Endothelial cell of umbilical vein (primary cell): Measurements from ENCODE around the gene ORC6. TPM values are rescaled to one million over a fixed set of nuclear protein-coding genes. Genes with fewer than 3 reads are reported as not detected.

Experiments
- BruUV-seq: library from RNA; stranded (reverse); fragments of 400-500 nt; replicated peaks from 2 replicates; lab custom pipeline; 2021; lab: Mats Ljungman, UMichigan
- CTCF ChIA-PET: fragments of 300-600, 350-600 bp; sonication (Branson Sonifier 250); formaldehyde crosslinking; loops from one replicate; lab custom pipeline; 2021; ENCODE audit warnings: antibody characterized with exemption, inconsistent platforms; lab: Charles Lee
- POLR2A ChIA-PET: fragments of 300-600, 350-600 bp; sonication (Branson Sonifier 250); formaldehyde crosslinking; loops from one replicate; lab custom pipeline; 2021; ENCODE audit warnings: antibody characterized with exemption, inconsistent platforms; lab: Charles Lee
- DNase-seq: peaks from one replicate; pipeline ENCODE4 v3.0.0-alpha.2; 2011; ENCODE audit warnings: low read depth, low spot score
- FAIRE-seq: peaks from 2 replicates; lab custom pipeline; 2011; peaks lifted over from hg19 to GRCh38; lab: Jason Lieb, UNC
- H2AFZ ChIP-seq: 2 replicates; pipeline ENCODE4 v1.6.0; 2012; ENCODE audit warnings: low read depth, low read length, control low read depth, inconsistent platforms
- H3K27ac ChIP-seq: 2 replicates; pipeline ENCODE4 v1.5.1; 2011; ENCODE audit warnings: low read depth, mild to moderate bottlenecking, control low read depth, low read length, moderate library complexity; ENCODE audit not compliant: insufficient read depth
- H3K27me3 ChIP-seq, 2 experiments: 2 replicates each; pipeline versions ENCODE4 v1.6.0 to v1.6.1; 2011; ENCODE audit warnings: low read length in 2 of 2, mixed read lengths in 1 of 2; ENCODE audit not compliant: control insufficient read depth in 2 of 2, insufficient read depth in 2 of 2
- H3K36me3 ChIP-seq, 2 experiments: 2 replicates in 1 of 2; 3 replicates in 1 of 2; pipeline ENCODE4 v1.5.1; 2011; ENCODE audit warnings: low read length in 2 of 2, mild to moderate bottlenecking in 1 of 2, moderate library complexity in 1 of 2; ENCODE audit not compliant: control insufficient read depth in 2 of 2, insufficient read depth in 2 of 2; ENCODE audit errors: extremely low read depth in 1 of 2
- H3K4me1 ChIP-seq: 3 replicates; pipeline ENCODE4 v1.5.1; 2011; ENCODE audit warnings: mild to moderate bottlenecking, low read length; ENCODE audit not compliant: control insufficient read depth, insufficient read depth; ENCODE audit errors: extremely low read depth
- H3K4me2 ChIP-seq: 2 replicates; pipeline ENCODE4 v1.6.1; 2011; ENCODE audit warnings: low read length, control low read depth, mixed read lengths; ENCODE audit not compliant: insufficient read depth
- H3K4me3 ChIP-seq, 3 experiments: fragments of 200-600 bp in 1 of 3; sonication (generic), shearing (Covaris generic) in 1 of 3; replicated peaks in 1 of 3; 2 replicates each; pipeline ENCODE4 v1.5.1; 2011 to 2016; ENCODE audit warnings: control low read depth in 3 of 3, low read length in 3 of 3, mild to moderate bottlenecking in 2 of 3, inconsistent platforms in 1 of 3, low read depth in 1 of 3, moderate library complexity in 1 of 3; ENCODE audit not compliant: insufficient read depth in 1 of 3
- H3K79me2 ChIP-seq: 2 replicates; pipeline ENCODE4 v1.6.0; 2012; ENCODE audit warnings: low read length, inconsistent platforms; ENCODE audit not compliant: control insufficient read depth, insufficient read depth
- H3K9ac ChIP-seq: replicated peaks from 2 replicates; pipeline ENCODE3; 2011; ENCODE audit warnings: low read length, control low read depth; ENCODE audit not compliant: insufficient read depth; ENCODE audit errors: extremely low read depth
- H3K9me1 ChIP-seq: replicated peaks from 3 replicates; pipeline ENCODE4 v1.6.0; 2011; ENCODE audit warnings: mild to moderate bottlenecking, low read length; ENCODE audit not compliant: control insufficient read depth, insufficient read depth; ENCODE audit errors: extremely low read depth
- H3K9me3 ChIP-seq: replicated peaks from 2 replicates; pipeline ENCODE4 v1.5.1; 2012; ENCODE audit warnings: low read length, inconsistent platforms; ENCODE audit not compliant: control insufficient read depth, insufficient read depth
- H4K20me1 ChIP-seq: replicated peaks from 2 replicates; pipeline ENCODE3; 2011; ENCODE audit warnings: mild to moderate bottlenecking, low read length; ENCODE audit not compliant: control insufficient read depth, insufficient read depth; ENCODE audit errors: extremely low read depth
- EZH2 ChIP-seq: IDR thresholded peaks from 2 replicates; pipeline ENCODE4 v1.6.1; 2012; ENCODE audit warnings: borderline replicate concordance, low read depth, mild to moderate bottlenecking, moderate library complexity, low read length, inconsistent platforms; ENCODE audit not compliant: severe bottlenecking
- FOS ChIP-seq: IDR thresholded peaks from 2 replicates; pipeline ENCODE4 v1.6.1; 2011; ENCODE audit warnings: mild to moderate bottlenecking, low read length, moderate library complexity, borderline replicate concordance; ENCODE audit not compliant: insufficient read depth
- GATA2 ChIP-seq: IDR thresholded peaks from 2 replicates; pipeline ENCODE4 v1.7.0; 2011; ENCODE audit warnings: low read depth, mild to moderate bottlenecking, moderate library complexity, mixed read lengths, low read length; ENCODE audit not compliant: insufficient read length, insufficient read depth
- JUN ChIP-seq: IDR thresholded peaks from 2 replicates; pipeline ENCODE4 v1.6.1; 2011; ENCODE audit warnings: borderline replicate concordance, low read depth; ENCODE audit not compliant: insufficient read length, insufficient read depth
- MYC ChIP-seq: IDR thresholded peaks from one replicate; pipeline ENCODE4 v1.6.1; 2011; ENCODE audit warnings: mild to moderate bottlenecking, low read depth, low read length
- POLR2A ChIP-seq: IDR thresholded peaks from 2 replicates; pipeline ENCODE4 v1.6.1; 2012; ENCODE audit warnings: low read depth, mild to moderate bottlenecking, control low read depth, low read length
- POLR2AphosphoS5 ChIP-seq: IDR thresholded peaks from 2 replicates; pipeline ENCODE4 v1.6.1; 2012; ENCODE audit warnings: low read depth, mild to moderate bottlenecking, control low read depth, low read length, moderate library complexity; ENCODE audit not compliant: insufficient read depth
- dilution Hi-C: fragments of 300-500 bp; cut with MboI; formaldehyde crosslinking; loops from one replicate; pipeline ENCODE4 v1.15.0; 2019; ENCODE audit warnings: low sequenced_read_pairs; ENCODE audit not compliant: extremely low pct_ligation_motif_present
- intact Hi-C: fragments of 100-400 bp; cut with micrococcal nuclease; formaldehyde crosslinking; loops from one replicate; pipeline ENCODE4 v1.10.0; 2022
- polyA plus RNA-seq, 4 experiments: library from polyadenylated mRNA; depleted of rRNA in 3 of 4; stranded (reverse) in 3 of 4; unstranded in 1 of 4; fragments of >200 nt; gene quantifications; 2 replicates each; pipeline versions ENCODE4 v1.2.1 to v1.2.3, GENCODE V29; 2011 to 2012; ENCODE audit warnings: missing spikeins in 1 of 4
- total RNA-seq: library from RNA; stranded (reverse); gene quantifications from 2 replicates; pipeline ENCODE4 v1.2.3, GENCODE V29; 2021
- TF ChIP-seq, protein P1 (sequence below): IDR thresholded peaks from 2 replicates; pipeline ENCODE4 v1.6.1; 2011; ENCODE audit not compliant: insufficient read depth, insufficient read length
- TF ChIP-seq, protein P2 (sequence below), 2 donors: IDR thresholded peaks; 1 replicate in 1 of 2; 2 replicates in 1 of 2; pipeline ENCODE4 v1.5.1; 2011; ENCODE audit warnings: low read length in 2 of 2, mild to moderate bottlenecking in 2 of 2, moderate library complexity in 2 of 2, control low read depth in 1 of 2, inconsistent platforms in 1 of 2, low read depth in 1 of 2; ENCODE audit not compliant: insufficient read depth in 1 of 2; ENCODE audit errors: extremely low read depth in 1 of 2

ORC6 gene
- total and polyA plus RNA-seq, 2 donors (not counting 3 experiments of a cell fraction or from before 2014, with no cell fraction given), result 15.9 to 31.1 TPM

DNA sequence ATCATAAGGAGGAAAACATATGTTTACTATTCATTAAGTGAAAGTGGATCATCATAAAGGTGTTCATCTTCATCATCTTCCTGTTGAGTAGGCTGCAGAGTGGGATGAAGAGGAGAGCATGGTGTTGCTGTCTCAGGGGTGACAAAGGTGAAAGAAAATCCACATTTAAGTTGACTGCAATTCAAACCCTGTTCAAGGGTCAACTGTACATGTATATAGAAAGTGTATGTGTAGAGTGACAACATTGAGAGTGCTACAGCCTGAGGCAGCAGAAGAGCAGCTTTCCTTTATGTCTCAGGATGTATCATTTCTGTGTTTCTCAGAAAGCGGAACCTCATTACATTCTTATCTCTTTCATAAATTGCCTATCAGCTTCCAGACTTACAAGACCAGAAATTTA lies 17.2 kb downstream of the ORC6 start:
- Histone ChIP-seq H3K4me3 (no peak overlapping the region), H3K27me3 (peaks cover 0 to 2% of the 10 kb centered on the region in 2 experiments), H3K4me2 (no peak overlapping the region), H2AFZ (no peak overlapping the region), H3K36me3 (no peaks in the 10 kb centered on the region), H3K9me1 (no peaks in the 10 kb centered on the region), H3K27ac (no peak overlapping the region), H3K79me2 (no peaks in the 10 kb centered on the region), H3K9ac (no peak overlapping the region), H3K4me1 (no peaks in the 10 kb centered on the region), H3K9me3 (no peaks in the 10 kb centered on the region), H4K20me1 (no peaks in the 10 kb centered on the region)
- dilution Hi-C loops (no loop called here), intact Hi-C loops (no loop called here)
- TF ChIP-seq GATA2 (no peak), JUN (no peak), EZH2 (no peak), MYC (no peak), POLR2A (no peak), POLR2AphosphoS5 (no peak), FOS (no peak)
- TF ChIP-seq, protein P1, sequence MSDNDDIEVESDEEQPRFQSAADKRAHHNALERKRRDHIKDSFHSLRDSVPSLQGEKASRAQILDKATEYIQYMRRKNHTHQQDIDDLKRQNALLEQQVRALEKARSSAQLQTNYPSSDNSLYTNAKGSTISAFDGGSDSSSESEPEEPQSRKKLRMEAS, result no peak
- TF ChIP-seq, protein P2, sequence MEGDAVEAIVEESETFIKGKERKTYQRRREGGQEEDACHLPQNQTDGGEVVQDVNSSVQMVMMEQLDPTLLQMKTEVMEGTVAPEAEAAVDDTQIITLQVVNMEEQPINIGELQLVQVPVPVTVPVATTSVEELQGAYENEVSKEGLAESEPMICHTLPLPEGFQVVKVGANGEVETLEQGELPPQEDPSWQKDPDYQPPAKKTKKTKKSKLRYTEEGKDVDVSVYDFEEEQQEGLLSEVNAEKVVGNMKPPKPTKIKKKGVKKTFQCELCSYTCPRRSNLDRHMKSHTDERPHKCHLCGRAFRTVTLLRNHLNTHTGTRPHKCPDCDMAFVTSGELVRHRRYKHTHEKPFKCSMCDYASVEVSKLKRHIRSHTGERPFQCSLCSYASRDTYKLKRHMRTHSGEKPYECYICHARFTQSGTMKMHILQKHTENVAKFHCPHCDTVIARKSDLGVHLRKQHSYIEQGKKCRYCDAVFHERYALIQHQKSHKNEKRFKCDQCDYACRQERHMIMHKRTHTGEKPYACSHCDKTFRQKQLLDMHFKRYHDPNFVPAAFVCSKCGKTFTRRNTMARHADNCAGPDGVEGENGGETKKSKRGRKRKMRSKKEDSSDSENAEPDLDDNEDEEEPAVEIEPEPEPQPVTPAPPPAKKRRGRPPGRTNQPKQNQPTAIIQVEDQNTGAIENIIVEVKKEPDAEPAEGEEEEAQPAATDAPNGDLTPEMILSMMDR (IDR thresholded peaks at IDR 0.05; ENCODE audit: extremely low read depth in 1 of 2, insufficient read depth in 1 of 2, low read depth in 1 of 2, low read length in 2 of 2), result no peak
- DNase-seq (no peak), FAIRE-seq (no peak)
- POLR2A ChIA-PET, result interaction anchor here (0.7 kb wide), 1 partner anchor 89 kb away, joined by 9 read pairs; no protein-coding TSS in a partner anchor
- CTCF ChIA-PET, result interaction anchor here (0.7 kb wide), 1 partner anchor 96 kb away, joined by 3 read pairs; no protein-coding TSS in a partner anchor
- BruUV-seq, result no TSS peak
